NCI-H187 (cell line): ENCODE data around the gene ANXA7.
"Not testable (repeated sequence)": the region's sequence is repeated elsewhere in the genome, so short reads cannot be mapped to it uniquely, and the experiment has no call there.

Experiments
- DNase-seq, 2 experiments: peaks; one replicate each; lab custom pipeline; 2025; lab: John Stamatoyannopoulos, UW

The ANXA7 gene

GRCh38 chr10:73339436-73339835 is 74.4 kb downstream of the ANXA7 start:
- DNase-seq = no peak

GRCh38 chr10:73338801-73339368 is 75.0 kb downstream of the ANXA7 start:
- DNase-seq = no peak

DNA sequence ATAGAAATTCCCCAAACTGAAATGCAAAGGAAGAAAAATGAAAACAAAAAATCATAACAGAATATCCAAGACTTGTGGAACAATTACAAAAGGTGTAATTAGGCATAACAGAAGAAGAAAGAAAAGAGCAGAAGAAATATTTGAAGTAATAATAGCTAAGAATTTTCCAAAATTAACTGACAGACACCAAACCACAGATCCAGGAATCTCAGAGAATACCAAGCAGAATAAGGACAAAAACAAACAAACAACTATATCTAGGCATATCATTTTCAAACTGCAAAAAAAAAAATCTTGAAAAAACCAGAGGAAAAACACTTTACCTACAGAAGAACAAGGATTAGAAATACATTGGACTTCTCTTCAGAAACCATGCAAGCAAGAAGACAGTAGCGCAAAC is 80.7 kb downstream of the ANXA7 start:
- no peak for DNase-seq

DNA sequence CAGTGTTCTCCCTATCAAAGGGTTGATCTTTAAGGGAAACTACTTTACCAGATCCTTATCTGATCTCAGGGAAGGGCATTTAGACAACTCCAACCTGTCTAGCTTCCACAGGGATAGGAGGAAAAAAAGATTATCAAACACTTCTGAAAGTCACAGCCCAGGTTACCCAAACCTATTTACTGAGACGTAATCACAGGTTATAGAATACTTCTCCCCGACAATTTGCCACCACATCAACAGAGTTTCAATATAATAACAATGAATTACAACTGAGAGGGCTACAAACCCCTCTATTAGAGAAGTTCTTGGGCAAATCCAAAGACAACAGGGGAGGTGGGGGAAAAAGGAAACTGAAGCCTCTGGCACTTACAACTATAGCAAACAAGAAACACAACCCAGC is 81.5 kb downstream of the ANXA7 start:
- no peak for DNase-seq

DNA sequence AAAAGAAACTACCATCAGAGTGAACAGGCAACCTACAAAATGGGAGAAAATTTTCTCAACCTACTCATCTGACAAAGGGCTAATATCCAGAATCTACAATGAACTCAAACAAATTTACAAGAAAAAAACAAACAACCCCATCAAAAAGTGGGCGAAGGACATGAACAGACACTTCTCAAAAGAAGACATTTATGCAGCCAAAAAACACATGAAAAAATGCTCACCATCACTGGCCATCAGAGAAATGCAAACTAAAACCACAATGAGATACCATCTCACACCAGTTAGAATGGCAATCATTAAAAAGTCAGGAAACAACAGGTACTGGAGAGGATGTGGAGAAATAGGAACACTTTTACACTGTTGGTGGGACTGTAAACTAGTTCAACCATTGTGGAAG is 85.3 kb downstream of the ANXA7 start:
- not testable (repeated sequence) for DNase-seq

DNA sequence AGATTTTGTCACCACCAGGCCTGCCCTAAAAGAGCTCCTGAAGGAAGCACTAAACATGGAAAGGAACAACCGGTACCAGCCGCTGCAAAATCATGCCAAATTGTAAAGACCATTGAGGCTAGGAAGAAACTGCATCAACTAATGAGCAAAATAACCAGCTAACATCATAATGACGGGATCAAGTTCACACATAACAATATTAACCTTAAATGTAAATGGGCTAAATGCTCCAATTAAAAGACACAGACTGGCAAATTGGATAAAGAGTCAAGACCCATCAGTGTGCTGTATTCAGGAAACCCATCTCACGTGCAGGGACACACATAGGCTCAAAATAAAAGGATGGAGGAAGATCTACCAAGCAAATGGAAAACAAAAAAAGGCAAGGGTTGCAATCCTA is 88.6 kb downstream of the ANXA7 start:
- not testable (repeated sequence) for DNase-seq
